SK-N-SH (cell line): Measurements from ENCODE around the gene HBEGF. TPM values are rescaled to one million over a fixed set of nuclear protein-coding genes. Genes with fewer than 3 reads are reported as not detected.

Experiments used
- CTCF ChIA-PET: fragments of 300-600, 350-600 bp; formaldehyde crosslinking; extraction: SDS; loops from one replicate; lab custom pipeline; 2021; lab: Yijun Ruan, JAX
- POLR2A ChIA-PET: fragments of 350-600 bp; sonication (Branson Sonifier 250); formaldehyde crosslinking; extraction: SDS; loops from one replicate; lab custom pipeline; 2020; ENCODE audit warnings: antibody characterized with exemption, inconsistent platforms; lab: Yijun Ruan, JAX
- DNase-seq: peaks from one replicate; pipeline ENCODE4 v3.0.0; 2012
- H2AFZ ChIP-seq: fragments of 200-600 bp; sonication (generic); 2 replicates; pipeline ENCODE4 v1.8.1; 2016; ENCODE audit warnings: antibody characterized with exemption, mild to moderate bottlenecking, low read depth
- H3F3A ChIP-seq: fragments of 200-600 bp; sonication (generic); replicated peaks from 2 replicates; pipeline ENCODE3; 2016; ENCODE audit warnings: antibody characterized with exemption, mild to moderate bottlenecking; ENCODE audit not compliant: insufficient read depth
- H3K27ac ChIP-seq, 2 experiments: fragments of 200-500 bp in 1 of 2; fragments of 200-600 bp in 1 of 2; sonication (Bioruptor generic) in 1 of 2; sonication (generic), shearing (Covaris generic) in 1 of 2; 2 replicates each; pipeline versions ENCODE4 v1.5.1 to v1.6.1; 2014 to 2016; ENCODE audit warnings: low read depth in 2 of 2, inconsistent platforms in 1 of 2, low read length in 1 of 2, mild to moderate bottlenecking in 1 of 2, mixed read lengths in 1 of 2
- H3K27me3 ChIP-seq: fragments of 200-600 bp; sonication (generic), shearing (Covaris generic); 2 replicates; pipeline ENCODE4 v1.6.1; 2016; ENCODE audit warnings: mixed run types; ENCODE audit not compliant: insufficient read depth
- H3K36me3 ChIP-seq, 2 experiments: fragments of 200-500 bp in 1 of 2; fragments of 200-600 bp in 1 of 2; sonication (Bioruptor generic) in 1 of 2; sonication (generic) in 1 of 2; replicated peaks in 1 of 2; 2 replicates each; pipeline versions ENCODE3 to v1.5.1; 2014 to 2016; ENCODE audit warnings: low read length in 1 of 2, mild to moderate bottlenecking in 1 of 2; ENCODE audit not compliant: insufficient read depth in 2 of 2, control insufficient read depth in 1 of 2
- H3K4me1 ChIP-seq, 2 experiments: fragments of 200-500 bp in 1 of 2; fragments of 200-600 bp in 1 of 2; sonication (Bioruptor generic) in 1 of 2; sonication (generic), shearing (Covaris generic) in 1 of 2; 2 replicates each; pipeline versions ENCODE4 v1.5.1 to v1.6.1; 2014 to 2016; ENCODE audit warnings: low read depth in 1 of 2, low read length in 1 of 2, mixed run types in 1 of 2; ENCODE audit not compliant: insufficient read depth in 2 of 2, control insufficient read depth in 1 of 2
- H3K4me2 ChIP-seq: fragments of 200-600 bp; sonication (generic), shearing (Covaris generic); 2 replicates; pipeline ENCODE4 v1.6.1; 2017; ENCODE audit warnings: mixed run types
- H3K4me3 ChIP-seq, 2 experiments: fragments of 200-500 bp in 1 of 2; fragments of 200-600 bp in 1 of 2; sonication (Bioruptor generic) in 1 of 2; sonication (generic), shearing (Covaris generic) in 1 of 2; 2 replicates each; pipeline versions ENCODE4 v1.5.1 to v1.8.1; 2014 to 2016; ENCODE audit warnings: low read depth in 2 of 2, inconsistent platforms in 1 of 2, low read length in 1 of 2, mild to moderate bottlenecking in 1 of 2, mixed read lengths in 1 of 2, moderate library complexity in 1 of 2
- H3K79me2 ChIP-seq: fragments of 200-600 bp; sonication (generic); 2 replicates; pipeline ENCODE4 v1.8.1; 2017; ENCODE audit warnings: mild to moderate bottlenecking; ENCODE audit not compliant: insufficient read depth
- H3K9ac ChIP-seq: fragments of 200-600 bp; sonication (generic); 2 replicates; pipeline ENCODE4 v1.6.1; 2017; ENCODE audit warnings: mixed run types
- H3K9me2 ChIP-seq: fragments of 200-600 bp; sonication (generic); 2 replicates; pipeline ENCODE4 v1.6.1; 2017; ENCODE audit warnings: mixed run types
- H3K9me3 ChIP-seq: fragments of 200-600 bp; sonication (generic); 2 replicates; pipeline ENCODE4 v1.6.1; 2017; ENCODE audit warnings: mixed run types, mild to moderate bottlenecking, moderate library complexity
- H4K20me1 ChIP-seq: fragments of 200-600 bp; sonication (generic); 2 replicates; pipeline ENCODE4 v1.6.1; 2017; ENCODE audit warnings: mild to moderate bottlenecking, mixed run types; ENCODE audit not compliant: insufficient read depth
- FOXJ3 ChIP-seq: sonication (generic); formaldehyde crosslinking; IDR thresholded peaks from 2 replicates; pipeline ENCODE4 v1.5.1; 2020; ENCODE audit warnings: mild to moderate bottlenecking, missing genetic modification reagents
- NRF1 ChIP-seq: IDR thresholded peaks from 2 replicates; pipeline ENCODE4 v1.6.1; 2012; ENCODE audit warnings: low read depth, mild to moderate bottlenecking, low read length
- RFX5 ChIP-seq: IDR thresholded peaks from 2 replicates; pipeline ENCODE4 v1.6.1; 2012; ENCODE audit warnings: mild to moderate bottlenecking, improper control_type of control experiment, low read length
- RXRA ChIP-seq: IDR thresholded peaks from 2 replicates; pipeline ENCODE4 v1.4.0; 2012; ENCODE audit warnings: low read depth, mild to moderate bottlenecking, borderline replicate concordance
- WGBS: methylation state at CpG from one replicate; pipeline ENCODE4 v1.1.6; 2017; ENCODE audit warnings: low lambda C conversion rate; 5-methylcytosine and 5-hydroxymethylcytosine counted together
- polyA plus RNA-seq, 3 experiments: library from polyadenylated mRNA; depleted of rRNA; stranded (reverse); fragments of >200 nt; gene quantifications; 2 replicates each; pipeline ENCODE4 v1.2.3, GENCODE V29; 2012
- TF ChIP-seq, protein P1 (sequence below): fragments of 150-350 bp; IDR thresholded peaks from 2 replicates; pipeline ENCODE4 v1.6.1; 2016; ENCODE audit warnings: mild to moderate bottlenecking, low read depth, low read length
- TF ChIP-seq, protein P2 (sequence below): IDR thresholded peaks from 2 replicates; pipeline ENCODE4 v1.4.0; 2012; ENCODE audit warnings: low read depth, borderline replicate concordance

HBEGF gene
- polyA plus RNA-seq, 1 of the 3 experiments (the other 2 are of a cell fraction) = 59.8 TPM

DNA sequence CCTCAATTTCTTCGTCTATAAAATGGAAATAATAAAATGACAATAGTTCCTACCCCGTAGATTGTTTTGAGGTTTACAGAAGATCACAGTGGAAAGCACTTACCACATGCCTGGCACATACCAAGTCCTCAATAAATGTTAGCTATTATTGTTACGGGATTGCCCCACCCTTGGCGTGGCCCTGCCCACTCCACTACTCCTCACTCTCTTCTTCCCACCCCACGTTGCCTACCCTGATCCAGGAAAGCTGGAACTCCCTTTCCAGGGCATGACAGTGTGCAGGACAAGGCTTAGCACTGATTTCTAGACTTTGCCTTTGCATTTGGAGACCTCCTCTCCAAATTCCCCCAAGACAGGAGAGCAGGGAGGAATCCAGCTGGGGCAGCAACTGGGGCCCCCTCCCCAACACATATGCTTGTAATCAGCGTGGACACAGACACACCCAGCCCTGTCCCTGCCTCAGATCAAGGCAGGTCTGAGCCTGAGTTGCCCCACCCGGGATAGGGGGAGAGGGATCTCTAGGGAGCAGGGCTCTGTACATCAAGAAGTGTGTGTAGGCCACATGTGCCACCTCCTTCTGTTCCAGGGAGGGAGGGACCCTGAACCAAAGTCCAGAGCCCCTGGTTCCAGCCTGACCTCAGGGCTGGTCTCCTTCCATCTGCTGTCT lies 20.3 kb upstream of the HBEGF start:
- no peak overlapping the region for H3K9ac ChIP-seq
- H4K20me1 ChIP-seq = no peaks in the 10 kb centered on the region
- DNase-seq = no peak
- H3K27ac ChIP-seq = no peak overlapping the region
- no peaks in the 10 kb centered on the region for H3F3A ChIP-seq
- no peak overlapping the region for H3K4me2 ChIP-seq
- 63% methylated on average over 7 of the region's 7 CpGs for WGBS
- CTCF ChIA-PET = interaction anchor here (0.6 to 3.1 kb wide), 9 partner anchors 11 to 354 kb away, joined by 3 to 21 read pairs (median 4); no protein-coding TSS in a partner anchor
- no peak overlapping the region for H3K4me3 ChIP-seq
- TF ChIP-seq, protein P1, sequence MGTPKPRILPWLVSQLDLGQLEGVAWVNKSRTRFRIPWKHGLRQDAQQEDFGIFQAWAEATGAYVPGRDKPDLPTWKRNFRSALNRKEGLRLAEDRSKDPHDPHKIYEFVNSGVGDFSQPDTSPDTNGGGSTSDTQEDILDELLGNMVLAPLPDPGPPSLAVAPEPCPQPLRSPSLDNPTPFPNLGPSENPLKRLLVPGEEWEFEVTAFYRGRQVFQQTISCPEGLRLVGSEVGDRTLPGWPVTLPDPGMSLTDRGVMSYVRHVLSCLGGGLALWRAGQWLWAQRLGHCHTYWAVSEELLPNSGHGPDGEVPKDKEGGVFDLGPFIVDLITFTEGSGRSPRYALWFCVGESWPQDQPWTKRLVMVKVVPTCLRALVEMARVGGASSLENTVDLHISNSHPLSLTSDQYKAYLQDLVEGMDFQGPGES = no peak
- TF ChIP-seq, protein P2, sequence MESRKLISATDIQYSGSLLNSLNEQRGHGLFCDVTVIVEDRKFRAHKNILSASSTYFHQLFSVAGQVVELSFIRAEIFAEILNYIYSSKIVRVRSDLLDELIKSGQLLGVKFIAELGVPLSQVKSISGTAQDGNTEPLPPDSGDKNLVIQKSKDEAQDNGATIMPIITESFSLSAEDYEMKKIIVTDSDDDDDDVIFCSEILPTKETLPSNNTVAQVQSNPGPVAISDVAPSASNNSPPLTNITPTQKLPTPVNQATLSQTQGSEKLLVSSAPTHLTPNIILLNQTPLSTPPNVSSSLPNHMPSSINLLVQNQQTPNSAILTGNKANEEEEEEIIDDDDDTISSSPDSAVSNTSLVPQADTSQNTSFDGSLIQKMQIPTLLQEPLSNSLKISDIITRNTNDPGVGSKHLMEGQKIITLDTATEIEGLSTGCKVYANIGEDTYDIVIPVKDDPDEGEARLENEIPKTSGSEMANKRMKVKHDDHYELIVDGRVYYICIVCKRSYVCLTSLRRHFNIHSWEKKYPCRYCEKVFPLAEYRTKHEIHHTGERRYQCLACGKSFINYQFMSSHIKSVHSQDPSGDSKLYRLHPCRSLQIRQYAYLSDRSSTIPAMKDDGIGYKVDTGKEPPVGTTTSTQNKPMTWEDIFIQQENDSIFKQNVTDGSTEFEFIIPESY = no peak
- TF ChIP-seq FOXJ3 (CRISPR knock-in tag) = no peak
- no peak for TF ChIP-seq NRF1
- peaks cover 0 to 2% of the 10 kb centered on the region in 2 experiments; a peak in 1 of 4 replicates for H3K4me1 ChIP-seq
- H3K79me2 ChIP-seq = no peaks in the 10 kb centered on the region
- H3K9me2 ChIP-seq = no peaks in the 10 kb centered on the region
- H3K27me3 ChIP-seq = no peaks in the 10 kb centered on the region
- H3K36me3 ChIP-seq = no peaks in the 10 kb centered on the region
- H3K9me3 ChIP-seq = no peaks in the 10 kb centered on the region
- POLR2A ChIA-PET = interaction anchor here (1.3 kb wide), 1 partner anchor 35 kb away, joined by 3 read pairs; the partner anchor contains the start of gene ANKHD1
- no peak overlapping the region for H2AFZ ChIP-seq

DNA sequence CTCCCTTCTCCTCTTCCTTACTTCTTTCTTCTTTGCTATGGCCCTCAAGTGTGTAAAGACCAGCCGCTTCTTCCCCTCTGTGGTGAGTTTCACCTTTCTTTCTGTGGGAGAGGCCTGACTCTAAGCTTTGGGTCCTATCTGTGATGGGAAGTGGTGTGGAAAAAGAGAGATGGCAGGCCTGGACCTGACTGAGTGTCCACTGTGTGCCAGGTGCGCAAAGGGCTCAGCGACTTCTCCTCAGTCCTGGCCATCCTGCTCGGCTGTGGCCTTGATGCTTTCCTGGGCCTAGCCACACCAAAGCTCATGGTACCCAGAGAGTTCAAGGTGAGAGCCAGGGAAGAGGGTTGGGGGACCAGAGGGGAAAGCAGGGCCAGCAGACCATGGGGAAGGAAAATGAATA lies 19.5 kb upstream of the HBEGF start:
- H3K27ac ChIP-seq = no peak overlapping the region
- no peak overlapping the region for H3K4me3 ChIP-seq
- H4K20me1 ChIP-seq = no peaks in the 10 kb centered on the region
- no peaks in the 10 kb centered on the region for H3K36me3 ChIP-seq
- H3F3A ChIP-seq = no peaks in the 10 kb centered on the region
- DNase-seq = no peak
- H3K79me2 ChIP-seq = no peaks in the 10 kb centered on the region
- TF ChIP-seq RXRA (no peak), RFX5 (no peak)
- H3K9ac ChIP-seq = no peak overlapping the region
- no peak overlapping the region for H3K4me2 ChIP-seq
- H3K27me3 ChIP-seq = no peaks in the 10 kb centered on the region
- ChIA-PET CTCF (interaction anchor here (0.9 to 3.1 kb wide), 7 partner anchors 10 to 269 kb away, joined by 3 to 21 read pairs (median 4); no protein-coding TSS in a partner anchor), POLR2A (interaction anchor here (1.3 kb wide), 1 partner anchor 35 kb away, joined by 3 read pairs; the partner anchor contains the start of gene ANKHD1)
- 93% methylated on average over 4 of the region's 4 CpGs for WGBS
- H3K9me2 ChIP-seq = no peaks in the 10 kb centered on the region
- H2AFZ ChIP-seq = no peak overlapping the region
- no peaks in the 10 kb centered on the region for H3K9me3 ChIP-seq
- H3K4me1 ChIP-seq = peaks cover 0 to 2% of the 10 kb centered on the region in 2 experiments; a peak in 1 of 4 replicates
